ENCODE results near the gene THSD4. TPM values are rescaled to one million over a fixed set of nuclear protein-coding genes. Genes with fewer than 3 reads are reported as not detected.

Gene THSD4
- total RNA-seq, 1 experiment from 2014 or later, result 24.2 TPM

GRCh38 chr15:71349736-71350526 lies 234.7 kb downstream of the THSD4 start:
- TF ChIP-seq CTCF (IDR thresholded peaks at IDR 0.05; ENCODE audit: unreplicated experiment), result no peak
- Mint-ChIP-seq H3K4me3 (ENCODE audit: low read depth, unreplicated experiment) (no peak overlapping the region), H3K4me1 (ENCODE audit: low read depth, unreplicated experiment) (peaks cover 13% of the 10 kb centered on the region), H3K36me3 (ENCODE audit: insufficient read depth, unreplicated experiment) (peaks cover 4% of the 10 kb centered on the region), H3K27ac (ENCODE audit: unreplicated experiment) (no peak overlapping the region), H3K9me3 (ENCODE audit: low read depth, unreplicated experiment) (no peaks in the 10 kb centered on the region), H3K27me3 (ENCODE audit: unreplicated experiment) (no peaks in the 10 kb centered on the region)
- intact Hi-C loops (cut with micrococcal nuclease; ENCODE audit: unreplicated experiment), result no loop called here
- CTCF ChIA-PET, result no interaction called here
- no TSS peak for BruUV-seq (replicated peaks)
- no peak for DNase-seq

- intact Hi-C loops (cut with micrococcal nuclease; ENCODE audit: unreplicated experiment), result no loop called here
- CTCF ChIA-PET, result no interaction called here
- H3K27ac Mint-ChIP-seq (ENCODE audit: unreplicated experiment), result no peak overlapping the region
- no peak for TF ChIP-seq CTCF (IDR thresholded peaks at IDR 0.05; ENCODE audit: unreplicated experiment)
- peaks cover 13% of the 10 kb centered on the region for H3K4me1 Mint-ChIP-seq (ENCODE audit: low read depth, unreplicated experiment)
- H3K36me3 Mint-ChIP-seq (ENCODE audit: insufficient read depth, unreplicated experiment), result peaks cover 4% of the 10 kb centered on the region
- H3K9me3 Mint-ChIP-seq (ENCODE audit: low read depth, unreplicated experiment), result no peaks in the 10 kb centered on the region
- no peak for DNase-seq
- no TSS peak for BruUV-seq (replicated peaks)
- no peak overlapping the region for H3K4me3 Mint-ChIP-seq (ENCODE audit: low read depth, unreplicated experiment)
- no peaks in the 10 kb centered on the region for H3K27me3 Mint-ChIP-seq (ENCODE audit: unreplicated experiment)
These were observed 235.5 kb downstream of the THSD4 start for GRCh38 chr15:71350622-71351378.

GRCh38 chr15:71352125-71352524 lies 236.9 kb downstream of the THSD4 start:
- CTCF ChIA-PET, result no interaction called here
- Mint-ChIP-seq H3K36me3 (ENCODE audit: insufficient read depth, unreplicated experiment) (peaks cover 2% of the 10 kb centered on the region), H3K4me3 (ENCODE audit: low read depth, unreplicated experiment) (no peak overlapping the region), H3K4me1 (ENCODE audit: low read depth, unreplicated experiment) (peaks cover 13% of the 10 kb centered on the region), H3K27ac (ENCODE audit: unreplicated experiment) (no peak overlapping the region), H3K9me3 (ENCODE audit: low read depth, unreplicated experiment) (no peaks in the 10 kb centered on the region), H3K27me3 (ENCODE audit: unreplicated experiment) (no peaks in the 10 kb centered on the region)
- no TSS peak for BruUV-seq (replicated peaks)
- no peak for DNase-seq
- intact Hi-C loops (cut with micrococcal nuclease; ENCODE audit: unreplicated experiment), result no loop called here
- TF ChIP-seq CTCF (IDR thresholded peaks at IDR 0.05; ENCODE audit: unreplicated experiment), result no peak

GRCh38 chr15:71352765-71353164 lies 237.5 kb downstream of the THSD4 start:
- no peak for DNase-seq
- H3K4me1 Mint-ChIP-seq (ENCODE audit: low read depth, unreplicated experiment), result peaks cover 13% of the 10 kb centered on the region
- intact Hi-C loops (cut with micrococcal nuclease; ENCODE audit: unreplicated experiment), result no loop called here
- no peaks in the 10 kb centered on the region for H3K36me3 Mint-ChIP-seq (ENCODE audit: insufficient read depth, unreplicated experiment)
- no peak for TF ChIP-seq CTCF (IDR thresholded peaks at IDR 0.05; ENCODE audit: unreplicated experiment)
- CTCF ChIA-PET, result no interaction called here
- BruUV-seq (replicated peaks), result no TSS peak
- H3K9me3 Mint-ChIP-seq (ENCODE audit: low read depth, unreplicated experiment), result no peaks in the 10 kb centered on the region
- no peak overlapping the region for H3K27ac Mint-ChIP-seq (ENCODE audit: unreplicated experiment)
- H3K27me3 Mint-ChIP-seq (ENCODE audit: unreplicated experiment), result no peaks in the 10 kb centered on the region
- no peak overlapping the region for H3K4me3 Mint-ChIP-seq (ENCODE audit: low read depth, unreplicated experiment)
